Pancreas (tissue), 10 donors: ENCODE results near the gene TTC3. TPM values are rescaled to one million over a fixed set of nuclear protein-coding genes. Genes with fewer than 3 reads are reported as not detected.
A peak's percentile ranks its signal among the peaks of the same experiment; 100 is the strongest.

Experiments
- ATAC-seq, 4 donors: fragments of 200-7000 bp; cut with Tn5 transposase; one replicate each; pipeline versions ENCODE4 v1.8.0 to v1.9.1; 2020; ENCODE audit warnings: mild to moderate bottlenecking in 4 of 4, moderate library complexity in 4 of 4
- DNase-seq, 6 donors: peaks; one replicate each; pipeline ENCODE4 v3.0.0-alpha.2; 2020
- FAIRE-seq: peaks from 2 replicates; lab custom pipeline; 2012; peaks lifted over from hg19 to GRCh38; lab: Jason Lieb, UNC
- H3K27ac ChIP-seq, 4 donors: fragments of 200-600 bp; sonication (generic); 1 replicate in 3 of 4; 2 replicates in 1 of 4; pipeline versions ENCODE4 v1.5.0 to v1.8.0; 2020
- H3K27me3 ChIP-seq, 4 donors: fragments of 200-600 bp; one replicate each; pipeline ENCODE4 v1.8.0; 2021
- H3K36me3 ChIP-seq, 3 donors: fragments of 200-600 bp; sonication (generic) in 1 of 3; one replicate each; pipeline versions ENCODE4 v1.5.0 to v1.8.0; 2020 to 2021
- H3K4me1 ChIP-seq, 3 donors: fragments of 200-600 bp; one replicate each; pipeline ENCODE4 v1.8.0; 2021
- H3K4me3 ChIP-seq, 4 donors: fragments of 200-600 bp; sonication (generic) in 2 of 4; one replicate each; pipeline versions ENCODE4 v1.5.0 to v1.8.0; 2020 to 2021
- H3K9me3 ChIP-seq, 4 donors: fragments of 200-600 bp; one replicate each; pipeline ENCODE4 v1.8.0; 2021
- CTCF ChIP-seq, 4 donors: fragments of 200-600 bp; sonication (generic) in 3 of 4; IDR thresholded peaks; one replicate each; pipeline versions ENCODE4 v1.5.0 to v1.8.0; 2021; ENCODE audit warnings: antibody characterized with exemption in 4 of 4
- WGBS, 2 donors: extraction: QIAGEN DNeasy Blood & Tissue Kit; methylation state at CpG; one replicate each; pipeline ENCODE4 v1.1.7; 2013; 5-methylcytosine and 5-hydroxymethylcytosine counted together
- intact Hi-C, 3 donors: fragments of 100-400 bp; cut with DNase I; formaldehyde crosslinking; loops; one replicate each; pipeline versions ENCODE4 v1.11.1 to v1.14.2; 2022
- polyA plus RNA-seq, 2 donors: library from polyadenylated mRNA; stranded (reverse); fragments of 200-250 nt; gene quantifications; one replicate each; pipeline ENCODE4 v1.2.3, GENCODE V29; 2013
- total RNA-seq, 6 donors: library from RNA; stranded (reverse); fragmentation: NEBNext Ultra II Directional in 4 of 6; extraction: Animal tissue kit (Norgen Biotek cat#: 25700) in 4 of 6; gene quantifications; one replicate each; pipeline versions ENCODE4 v1.2.1 to v1.2.4, GENCODE V29; 2021 to 2023
- donor health status: healthy with polysubstance abuse.
- donor health status: DM: no; HTN: no; CAD: no; lungs with moderate emphysema.
- donor health status: DM: no; HTN: no; CAD: no.
- donor health status: control.
- donor health status: control.
- donor health status: Bipolar disorder and iron deficiency.
- donor health status: DM: yes; HTN: yes; CAD: no.
- donor health status: DM: no; HTN: no; CAD: no.
- donor health status: DM: no; HTN: no; CAD: no.
- donor health status: DM: yes; HTN: yes; CAD: no.

TTC3 gene
- total and polyA plus RNA-seq, 8 donors: 24.6 to 103 (median 62.8) TPM

GRCh38 chr21:37146320-37147235 lies 73.5 kb downstream of the TTC3 start:
- H3K9me3 ChIP-seq: no peaks in the 10 kb centered on the region
- TF ChIP-seq CTCF (IDR thresholded peaks at IDR 0.05): no peak
- ATAC-seq: no peak
- H3K27me3 ChIP-seq: no peaks in the 10 kb centered on the region
- no peak for DNase-seq
- H3K4me3 ChIP-seq: no peak overlapping the region
- intact Hi-C loops: no loop called here
- peaks cover 0 to 33% (median 2%) of the 10 kb centered on the region in 3 donors for H3K36me3 ChIP-seq
- H3K27ac ChIP-seq: no peak overlapping the region
- FAIRE-seq: no peak
- no peaks in the 10 kb centered on the region for H3K4me1 ChIP-seq
- WGBS, 2 donors: 82 to 84% methylated on average over 8 of the region's 8 CpGs

- Histone ChIP-seq H3K36me3 (peaks cover 0 to 38% (median 4%) of the 10 kb centered on the region in 3 donors), H3K27ac (no peak overlapping the region), H3K27me3 (no peaks in the 10 kb centered on the region), H3K9me3 (no peaks in the 10 kb centered on the region), H3K4me1 (no peaks in the 10 kb centered on the region), H3K4me3 (no peak overlapping the region)
- intact Hi-C loops: no loop called here
- no peak for DNase-seq
- peak in 1 of 4 donors; percentile 14 for ATAC-seq
- TF ChIP-seq CTCF (IDR thresholded peaks at IDR 0.05): no peak
- FAIRE-seq: no peak
Observed at GRCh38 chr21:37149411-37149810, 76.4 kb downstream of the TTC3 start.

- no peak for FAIRE-seq
- peak; percentile 9 to 28 (median 26) for ATAC-seq
- DNase-seq: peak in 2 of 6 donors; percentile 12 to 17
- Histone ChIP-seq H3K4me3 (no peak overlapping the region), H3K27ac (peak overlapping the region; percentile 23 to 33 (median 30)), H3K36me3 (peaks cover 0 to 29% (median 3%) of the 10 kb centered on the region in 3 donors), H3K9me3 (no peaks in the 10 kb centered on the region), H3K4me1 (no peaks in the 10 kb centered on the region), H3K27me3 (no peaks in the 10 kb centered on the region)
- 71 to 78% methylated on average over 4 of the region's 4 CpGs for WGBS, 2 donors
- TF ChIP-seq CTCF (IDR thresholded peaks at IDR 0.05): no peak
- intact Hi-C loops: no loop called here
Observed at GRCh38 chr21:37153196-37153934, 80.3 kb downstream of the TTC3 start.

GRCh38 chr21:37153935-37154350 lies 80.9 kb downstream of the TTC3 start:
- H3K36me3 ChIP-seq: peaks cover 0 to 31% (median 2%) of the 10 kb centered on the region in 3 donors
- H3K27me3 ChIP-seq: no peaks in the 10 kb centered on the region
- intact Hi-C loops: no loop called here
- H3K4me3 ChIP-seq: no peak overlapping the region
- peak overlapping the region; percentile 23 to 50 (median 30) for H3K27ac ChIP-seq
- DNase-seq (peak in 3 of 6 donors; percentile 16 to 33 (median 30)), FAIRE-seq (no peak), ATAC-seq (peak; percentile 70 to 90 (median 84))
- no peaks in the 10 kb centered on the region for H3K9me3 ChIP-seq
- TF ChIP-seq CTCF (IDR thresholded peaks at IDR 0.05): no peak
- 57 to 63% methylated on average over 9 of the region's 9 CpGs for WGBS, 2 donors
- H3K4me1 ChIP-seq: no peaks in the 10 kb centered on the region
